Stomach (tissue), 4 donors: ENCODE results near the gene HIF1AN.

Source experiments
- EP300 ChIP-seq: sonication (generic); formaldehyde crosslinking; IDR thresholded peaks from one replicate; pipeline ENCODE4 v1.6.1; 2017; ENCODE audit warnings: antibody characterized with exemption
- POLR2A ChIP-seq, 4 donors: fragments of 450-650 bp; IDR thresholded peaks; one replicate each; pipeline ENCODE4 v1.6.1; 2016; ENCODE audit warnings: antibody characterized with exemption in 4 of 4, control low read depth in 2 of 4, mild to moderate bottlenecking in 1 of 4, moderate library complexity in 1 of 4
- POLR2AphosphoS5 ChIP-seq, 3 donors: sonication (generic); formaldehyde crosslinking; IDR thresholded peaks; one replicate each; pipeline ENCODE4 v1.6.1; 2016; ENCODE audit warnings: antibody characterized with exemption in 3 of 3
- TF ChIP-seq, protein P1 (sequence below), 7 experiments: fragments of 450-650 bp in 4 of 7; fragments of 200-600 bp in 3 of 7; sonication (generic) in 3 of 7; IDR thresholded peaks; one replicate each; pipeline ENCODE4 v1.5.1; 2016 to 2019; ENCODE audit warnings: antibody characterized with exemption in 7 of 7, control low read depth in 2 of 7, mild to moderate bottlenecking in 1 of 7

DNA sequence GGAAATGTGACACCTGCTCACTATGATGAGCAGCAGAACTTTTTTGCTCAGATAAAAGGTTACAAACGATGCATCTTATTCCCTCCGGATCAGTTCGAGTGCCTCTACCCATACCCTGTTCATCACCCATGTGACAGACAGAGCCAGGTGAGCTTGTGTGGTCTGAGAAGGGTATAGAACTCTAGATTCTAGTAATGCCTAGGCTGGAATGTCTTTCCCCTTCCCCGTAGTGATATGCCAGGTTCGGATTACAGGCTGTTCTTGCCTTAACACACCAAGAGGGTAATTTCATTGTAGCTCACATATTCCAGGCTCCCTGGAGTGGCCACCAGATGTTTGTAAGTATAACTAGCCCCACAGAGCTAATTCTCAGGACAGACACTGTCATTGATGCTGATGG is 9.2 kb downstream of the HIF1AN start:
- TF ChIP-seq, protein P1, sequence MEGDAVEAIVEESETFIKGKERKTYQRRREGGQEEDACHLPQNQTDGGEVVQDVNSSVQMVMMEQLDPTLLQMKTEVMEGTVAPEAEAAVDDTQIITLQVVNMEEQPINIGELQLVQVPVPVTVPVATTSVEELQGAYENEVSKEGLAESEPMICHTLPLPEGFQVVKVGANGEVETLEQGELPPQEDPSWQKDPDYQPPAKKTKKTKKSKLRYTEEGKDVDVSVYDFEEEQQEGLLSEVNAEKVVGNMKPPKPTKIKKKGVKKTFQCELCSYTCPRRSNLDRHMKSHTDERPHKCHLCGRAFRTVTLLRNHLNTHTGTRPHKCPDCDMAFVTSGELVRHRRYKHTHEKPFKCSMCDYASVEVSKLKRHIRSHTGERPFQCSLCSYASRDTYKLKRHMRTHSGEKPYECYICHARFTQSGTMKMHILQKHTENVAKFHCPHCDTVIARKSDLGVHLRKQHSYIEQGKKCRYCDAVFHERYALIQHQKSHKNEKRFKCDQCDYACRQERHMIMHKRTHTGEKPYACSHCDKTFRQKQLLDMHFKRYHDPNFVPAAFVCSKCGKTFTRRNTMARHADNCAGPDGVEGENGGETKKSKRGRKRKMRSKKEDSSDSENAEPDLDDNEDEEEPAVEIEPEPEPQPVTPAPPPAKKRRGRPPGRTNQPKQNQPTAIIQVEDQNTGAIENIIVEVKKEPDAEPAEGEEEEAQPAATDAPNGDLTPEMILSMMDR (IDR thresholded peaks at IDR 0.05), result no peak
- TF ChIP-seq POLR2AphosphoS5 (IDR thresholded peaks at IDR 0.05), result no peak
- no peak for TF ChIP-seq POLR2A (IDR thresholded peaks at IDR 0.05)
- TF ChIP-seq EP300, result no peak
